ENCODE data around the gene CACFD1. TPM values are rescaled to one million over a fixed set of nuclear protein-coding genes. Genes with fewer than 3 reads are reported as not detected.

The CACFD1 gene
- total and polyA plus RNA-seq, 9 of the 15 experiments (the other 6 are each of a cell fraction or from before 2014, with no cell fraction given) = 0.11 to 1.4 (median 1.1) TPM; not detected in 2

DNA sequence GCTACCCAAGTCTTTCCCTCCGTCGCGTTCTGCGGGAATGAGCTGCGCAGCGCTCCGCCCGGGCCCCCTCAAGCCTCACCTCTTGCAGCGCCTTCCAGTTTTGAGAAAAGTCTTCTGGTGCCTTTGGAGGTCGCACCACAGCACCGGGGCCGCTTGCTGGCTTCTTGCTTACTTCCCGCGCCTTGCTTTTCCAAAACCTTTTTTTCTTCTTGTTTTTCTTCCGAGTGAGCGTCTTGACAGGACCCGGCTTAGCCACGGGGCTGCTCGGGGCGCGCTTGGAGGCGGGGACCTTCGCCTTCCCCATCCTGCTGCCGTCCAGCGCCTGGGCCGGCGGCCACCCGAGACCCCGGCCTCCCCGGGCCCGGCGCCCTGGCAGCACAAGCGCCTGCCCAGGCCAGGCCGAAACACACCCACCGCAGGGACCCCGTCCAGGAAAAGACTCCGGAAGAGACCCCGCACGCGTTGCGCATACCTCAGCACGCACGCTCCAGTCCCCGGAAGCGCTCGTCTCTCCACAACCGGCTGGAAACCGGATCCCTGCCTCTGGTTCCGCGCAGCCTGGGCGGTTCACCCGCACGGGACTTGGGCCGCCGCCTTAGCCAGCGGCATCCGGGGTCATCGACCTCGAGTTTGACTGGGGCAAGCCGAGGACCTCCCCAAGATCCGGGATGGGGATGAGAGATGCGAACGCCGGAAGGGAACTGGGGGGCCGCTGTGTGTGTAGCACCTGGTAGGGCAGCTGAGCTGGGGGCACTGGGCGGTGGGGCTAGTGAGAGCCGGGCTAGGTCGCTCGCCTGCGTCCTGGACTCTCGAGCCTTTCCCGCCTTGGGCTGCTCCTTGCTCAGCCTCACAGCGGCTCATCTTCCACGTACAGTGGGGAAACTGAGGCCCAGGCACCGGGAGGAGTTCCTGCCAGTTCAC, 42.0 kb upstream of the CACFD1 start, which contains the start of gene REXO4 (continued):
- peak; percentile 55; the same call in 1 of the 2 replicates for TF ChIP-seq HDAC8 (tag; IDR thresholded peaks at IDR 0.05)
- TF ChIP-seq, protein P1, sequence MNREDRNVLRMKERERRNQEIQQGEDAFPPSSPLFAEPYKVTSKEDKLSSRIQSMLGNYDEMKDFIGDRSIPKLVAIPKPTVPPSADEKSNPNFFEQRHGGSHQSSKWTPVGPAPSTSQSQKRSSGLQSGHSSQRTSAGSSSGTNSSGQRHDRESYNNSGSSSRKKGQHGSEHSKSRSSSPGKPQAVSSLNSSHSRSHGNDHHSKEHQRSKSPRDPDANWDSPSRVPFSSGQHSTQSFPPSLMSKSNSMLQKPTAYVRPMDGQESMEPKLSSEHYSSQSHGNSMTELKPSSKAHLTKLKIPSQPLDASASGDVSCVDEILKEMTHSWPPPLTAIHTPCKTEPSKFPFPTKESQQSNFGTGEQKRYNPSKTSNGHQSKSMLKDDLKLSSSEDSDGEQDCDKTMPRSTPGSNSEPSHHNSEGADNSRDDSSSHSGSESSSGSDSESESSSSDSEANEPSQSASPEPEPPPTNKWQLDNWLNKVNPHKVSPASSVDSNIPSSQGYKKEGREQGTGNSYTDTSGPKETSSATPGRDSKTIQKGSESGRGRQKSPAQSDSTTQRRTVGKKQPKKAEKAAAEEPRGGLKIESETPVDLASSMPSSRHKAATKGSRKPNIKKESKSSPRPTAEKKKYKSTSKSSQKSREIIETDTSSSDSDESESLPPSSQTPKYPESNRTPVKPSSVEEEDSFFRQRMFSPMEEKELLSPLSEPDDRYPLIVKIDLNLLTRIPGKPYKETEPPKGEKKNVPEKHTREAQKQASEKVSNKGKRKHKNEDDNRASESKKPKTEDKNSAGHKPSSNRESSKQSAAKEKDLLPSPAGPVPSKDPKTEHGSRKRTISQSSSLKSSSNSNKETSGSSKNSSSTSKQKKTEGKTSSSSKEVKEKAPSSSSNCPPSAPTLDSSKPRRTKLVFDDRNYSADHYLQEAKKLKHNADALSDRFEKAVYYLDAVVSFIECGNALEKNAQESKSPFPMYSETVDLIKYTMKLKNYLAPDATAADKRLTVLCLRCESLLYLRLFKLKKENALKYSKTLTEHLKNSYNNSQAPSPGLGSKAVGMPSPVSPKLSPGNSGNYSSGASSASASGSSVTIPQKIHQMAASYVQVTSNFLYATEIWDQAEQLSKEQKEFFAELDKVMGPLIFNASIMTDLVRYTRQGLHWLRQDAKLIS (CRISPR knock-in tag; IDR thresholded peaks at IDR 0.05) = peak; percentile 58; the same call in 1 of the 2 replicates
- peak; percentile 98 for TF ChIP-seq XRCC5 (IDR thresholded peaks at IDR 0.05; ENCODE audit: low read depth, low read length)
- 0 out of 2 replicates have a peak, but pooled peaks have one; percentile 53 for TF ChIP-seq PTBP1 (IDR thresholded peaks at IDR 0.05; ENCODE audit: low read depth, low read length)
- TF ChIP-seq ZNF644 (tag; IDR thresholded peaks at IDR 0.05; ENCODE audit: low read depth) = no peak
- TF ChIP-seq HMGN3 (IDR thresholded peaks at IDR 0.05; ENCODE audit: borderline replicate concordance, extremely low read depth, insufficient read length, low read depth, low read length) = peak; percentile 95
- TF ChIP-seq TARDBP (IDR thresholded peaks at IDR 0.05) = peak; percentile 74; the same call in 1 of the 2 replicates
- TF ChIP-seq RBM34 (IDR thresholded peaks at IDR 0.05; ENCODE audit: borderline replicate concordance, insufficient read depth, low read length) = no peak
- peak; percentile 84 for TF ChIP-seq L3MBTL2 (IDR thresholded peaks at IDR 0.05)
- no peak; the same call in 1 of the 2 replicates for TF ChIP-seq ZBTB1 (CRISPR knock-in tag; IDR thresholded peaks at IDR 0.05; ENCODE audit: borderline replicate concordance, low read depth)
- no peak for TF ChIP-seq ZNF133 (CRISPR knock-in tag; IDR thresholded peaks at IDR 0.05)
- TF ChIP-seq CBX1 (IDR thresholded peaks at IDR 0.05; ENCODE audit: low read depth) = peak; percentile 21; the same call in 1 of the 2 replicates
- no peak for TF ChIP-seq ZNF347 (CRISPR knock-in tag; IDR thresholded peaks at IDR 0.05; ENCODE audit: low read depth)
- TF ChIP-seq CGGBP1 (CRISPR knock-in tag; IDR thresholded peaks at IDR 0.05) = no peak
- TF ChIP-seq ZNF24 (IDR thresholded peaks at IDR 0.05) = peak; percentile 53; the same call in 1 of the 2 replicates
- 0 out of 2 replicates have a peak, but pooled peaks have one; percentile 6 for TF ChIP-seq SPI1 (IDR thresholded peaks at IDR 0.05; ENCODE audit: borderline replicate concordance, low read depth, low read length)
- peak; percentile 19; the same call in 1 of the 2 replicates for TF ChIP-seq MYBL2 (IDR thresholded peaks at IDR 0.05; ENCODE audit: low read depth)
- TF ChIP-seq MYBL2 (CRISPR knock-in tag; IDR thresholded peaks at IDR 0.05; ENCODE audit: borderline replicate concordance) = no peak
- no peak for TF ChIP-seq ZFP36 (IDR thresholded peaks at IDR 0.05; ENCODE audit: low read depth, low read length, partially characterized antibody)
- TF ChIP-seq GABPA (tag; conservative IDR thresholded peaks at IDR 0.05; ENCODE audit: low read depth) = peak; percentile 99
- peak; percentile 70 for TF ChIP-seq TBP (optimal IDR thresholded peaks at IDR 0.05; ENCODE audit: low read depth, low read length)
- no peak for TF ChIP-seq XRCC3 (IDR thresholded peaks at IDR 0.05)
- no peak for TF ChIP-seq MCM7 (IDR thresholded peaks at IDR 0.05)
- no peak for TF ChIP-seq MEF2A (IDR thresholded peaks at IDR 0.05; ENCODE audit: control insufficient read depth, low read depth, low read length)
- no peak for TF ChIP-seq ZNF217 (CRISPR knock-in tag; IDR thresholded peaks at IDR 0.05)
- peak; percentile 85; the same call in 1 of the 2 replicates for TF ChIP-seq ZC3H8 (IDR thresholded peaks at IDR 0.05)
- TF ChIP-seq HNRNPUL1 (IDR thresholded peaks at IDR 0.05; ENCODE audit: low read length) = no peak
